SK-N-SH treated with all-trans-retinoic acid at 6 μM for 48 hours (cell line): Measurements from ENCODE around the gene DLG2.

Source experiments
- ATAC-seq: fragments of 200-7000 bp; cut with Tn5 transposase; 3 replicates; pipeline ENCODE4 v1.9.1; 2020; ENCODE audit warnings: mild to moderate bottlenecking, moderate library complexity
- ARNTL ChIP-seq: fragments of 450-650 bp; formaldehyde crosslinking; IDR thresholded peaks from 2 replicates; pipeline ENCODE4 v1.5.0; 2020; ENCODE audit warnings: low read depth, mild to moderate bottlenecking, moderate library complexity, borderline replicate concordance
- BACH2 ChIP-seq: fragments of 250-450 bp; sonication (Bioruptor Pico); IDR thresholded peaks from 2 replicates; pipeline ENCODE4 v1.9.0; 2021; ENCODE audit warnings: mild to moderate bottlenecking, borderline replicate concordance
- CREB5 ChIP-seq: fragments of 250-450 bp; sonication (Bioruptor Pico); IDR thresholded peaks from 2 replicates; pipeline ENCODE4 v1.5.1; 2020; ENCODE audit warnings: low read depth, mild to moderate bottlenecking, moderate library complexity
- CSDC2 ChIP-seq: fragments of 250-450 bp; sonication (Bioruptor Pico); IDR thresholded peaks from 2 replicates; pipeline ENCODE4 v1.5.0; 2020; ENCODE audit warnings: mild to moderate bottlenecking, moderate library complexity
- CSRNP3 ChIP-seq: fragments of 250-450 bp; sonication (Bioruptor Pico); IDR thresholded peaks from 2 replicates; pipeline ENCODE4 v1.5.1; 2021; ENCODE audit warnings: mild to moderate bottlenecking, moderate library complexity
- ESRRG ChIP-seq: fragments of 250-450 bp; sonication (Bioruptor Pico); IDR thresholded peaks from 2 replicates; pipeline ENCODE4 v1.6.1; 2021; ENCODE audit warnings: mild to moderate bottlenecking
- GLIS3 ChIP-seq: fragments of 250-450 bp; sonication (Bioruptor Pico); IDR thresholded peaks from 2 replicates; pipeline ENCODE4 v1.5.0; 2020; ENCODE audit warnings: mild to moderate bottlenecking, moderate library complexity
- ISL1 ChIP-seq: fragments of 250-450 bp; sonication (Bioruptor Pico); IDR thresholded peaks from 2 replicates; pipeline ENCODE4 v2.1.2; 2022; ENCODE audit warnings: mild to moderate bottlenecking, moderate library complexity
- OSR1 ChIP-seq: fragments of 250-450 bp; sonication (Bioruptor Pico); IDR thresholded peaks from 2 replicates; pipeline ENCODE4 v1.8.0; 2022; ENCODE audit warnings: moderate library complexity, mild to moderate bottlenecking, inconsistent platforms
- PATZ1 ChIP-seq: fragments of 250-450 bp; sonication (Bioruptor Pico); IDR thresholded peaks from 2 replicates; pipeline ENCODE4 v1.8.0; 2020; ENCODE audit warnings: mild to moderate bottlenecking, moderate library complexity, borderline replicate concordance
- POU6F1 ChIP-seq: fragments of 250-450 bp; sonication (Bioruptor Pico); IDR thresholded peaks from 2 replicates; pipeline ENCODE4 v1.8.0; 2021; ENCODE audit warnings: low read depth, mild to moderate bottlenecking, moderate library complexity, borderline replicate concordance
- PPARA ChIP-seq: fragments of 250-450 bp; sonication (Bioruptor Pico); IDR thresholded peaks from 2 replicates; pipeline ENCODE4 v1.5.0; 2020; ENCODE audit warnings: mild to moderate bottlenecking, borderline replicate concordance
- RARB ChIP-seq: fragments of 250-450 bp; sonication (Bioruptor Pico); IDR thresholded peaks from 2 replicates; pipeline ENCODE4 v1.8.0; 2021; ENCODE audit warnings: mild to moderate bottlenecking, moderate library complexity
- SNAI2 ChIP-seq: fragments of 250-450 bp; sonication (Bioruptor Pico); IDR thresholded peaks from 2 replicates; pipeline ENCODE4 v1.5.0; 2020; ENCODE audit warnings: mild to moderate bottlenecking, moderate library complexity
- TCF4 ChIP-seq: fragments of 250-450 bp; sonication (Bioruptor Pico); IDR thresholded peaks from 2 replicates; pipeline ENCODE4 v1.8.0; 2021; ENCODE audit warnings: mild to moderate bottlenecking, moderate library complexity, borderline replicate concordance
- TOX ChIP-seq: fragments of 250-450 bp; sonication (Bioruptor Pico); IDR thresholded peaks from 2 replicates; pipeline ENCODE4 v1.8.0; 2021; ENCODE audit warnings: mild to moderate bottlenecking, moderate library complexity, borderline replicate concordance
- TSHZ2 ChIP-seq: fragments of 250-450 bp; sonication (Bioruptor Pico); IDR thresholded peaks from 2 replicates; pipeline ENCODE4 v1.5.0; 2020; ENCODE audit warnings: mild to moderate bottlenecking, moderate library complexity
- ZC3H10 ChIP-seq: fragments of 250-450 bp; sonication (Bioruptor Pico); IDR thresholded peaks from 2 replicates; pipeline ENCODE4 v1.5.1; 2021; ENCODE audit warnings: mild to moderate bottlenecking, moderate library complexity
- ZFP3 ChIP-seq: fragments of 250-450 bp; sonication (Bioruptor Pico); IDR thresholded peaks from 2 replicates; pipeline ENCODE4 v1.5.0; 2020; ENCODE audit warnings: mild to moderate bottlenecking, moderate library complexity
- ZFP30 ChIP-seq: fragments of 450-650 bp; formaldehyde crosslinking; IDR thresholded peaks from 2 replicates; pipeline ENCODE4 v1.5.0; 2022; ENCODE audit warnings: mild to moderate bottlenecking, moderate library complexity
- ZNF565 ChIP-seq: fragments of 450-650 bp; formaldehyde crosslinking; conservative IDR thresholded peaks from 2 replicates; pipeline ENCODE4 v1.5.0; 2020; ENCODE audit warnings: low read depth, mild to moderate bottlenecking, moderate library complexity
- ZNF70 ChIP-seq: fragments of 450-650 bp; formaldehyde crosslinking; IDR thresholded peaks from 2 replicates; pipeline ENCODE4 v1.5.0; 2020; ENCODE audit warnings: mild to moderate bottlenecking, moderate library complexity
- ZNF8 ChIP-seq: fragments of 450-650 bp; formaldehyde crosslinking; IDR thresholded peaks from 2 replicates; pipeline ENCODE4 v1.5.0; 2020; ENCODE audit warnings: mild to moderate bottlenecking, moderate library complexity

DLG2 gene

GRCh38 chr11:83493034-83493433 lies 2134.1 kb downstream of the DLG2 start:
- ATAC-seq: no peak
- TF ChIP-seq TCF4 (CRISPR knock-in tag) (no peak), CREB5 (no peak)
- TF ChIP-seq, all 23 proteins: peak for 0

GRCh38 chr11:83483808-83484207 lies 2143.3 kb downstream of the DLG2 start:
- TF ChIP-seq ZNF8 (CRISPR knock-in tag) (no peak), GLIS3 (CRISPR knock-in tag) (no peak), PPARA (CRISPR knock-in tag) (no peak), ESRRG (CRISPR knock-in tag) (no peak), ZNF565 (CRISPR knock-in tag) (no peak), POU6F1 (CRISPR knock-in tag) (no peak), ZC3H10 (CRISPR knock-in tag) (no peak), OSR1 (CRISPR knock-in tag) (no peak), TOX (CRISPR knock-in tag) (no peak)
- no peak for ATAC-seq

GRCh38 chr11:83480811-83481210 lies 2146.3 kb downstream of the DLG2 start:
- ATAC-seq: no peak
- no peak for TF ChIP-seq SNAI2 (CRISPR knock-in tag)
- no peak for TF ChIP-seq PATZ1 (CRISPR knock-in tag)
- TF ChIP-seq TCF4 (CRISPR knock-in tag): no peak
- no peak for TF ChIP-seq ZC3H10 (CRISPR knock-in tag)
- no peak for TF ChIP-seq ARNTL (CRISPR knock-in tag)
- TF ChIP-seq CSRNP3 (CRISPR knock-in tag): no peak
- TF ChIP-seq GLIS3 (CRISPR knock-in tag): no peak
- no peak for TF ChIP-seq BACH2 (CRISPR knock-in tag)
- no peak for TF ChIP-seq ZNF70 (CRISPR knock-in tag)
- no peak for TF ChIP-seq ISL1 (CRISPR knock-in tag)
- TF ChIP-seq, all 23 proteins: peak for 0

GRCh38 chr11:83480251-83480650 lies 2146.9 kb downstream of the DLG2 start:
- no peak for ATAC-seq
- TF ChIP-seq PPARA (CRISPR knock-in tag) (no peak), GLIS3 (CRISPR knock-in tag) (no peak), ZFP3 (no peak), ZNF8 (CRISPR knock-in tag) (no peak), ARNTL (CRISPR knock-in tag) (no peak), RARB (CRISPR knock-in tag) (no peak), ZFP30 (CRISPR knock-in tag) (no peak), CSDC2 (CRISPR knock-in tag) (no peak), OSR1 (CRISPR knock-in tag) (no peak), CREB5 (no peak), TSHZ2 (CRISPR knock-in tag) (no peak), TOX (CRISPR knock-in tag) (no peak), ISL1 (CRISPR knock-in tag) (no peak), ESRRG (CRISPR knock-in tag) (no peak), POU6F1 (CRISPR knock-in tag) (no peak)
- TF ChIP-seq, all 23 proteins: peak for 0
